ENCODE measurements around the gene OTUD7B. TPM values are rescaled to one million over a fixed set of nuclear protein-coding genes. Genes with fewer than 3 reads are reported as not detected.

Gene OTUD7B
- total and polyA plus RNA-seq, 2 donors (not counting 1 experiment from before 2014, with no cell fraction given) = 0.40 to 3.3 TPM

- Mint-ChIP-seq H3K4me3 (no peak overlapping the region), H3K4me1 (no peaks in the 10 kb centered on the region), H3K27me3 (peaks cover 30% of the 10 kb centered on the region), H3K9me3 (ENCODE audit: insufficient read depth) (no peaks in the 10 kb centered on the region), H3K27ac (no peak overlapping the region)
- Histone ChIP-seq H3K36me3 (replicated peaks in 1 of 2; ENCODE audit: control extremely low read depth in 1 of 2, control insufficient read depth in 1 of 2, extremely low read depth in 1 of 2, insufficient read depth in 2 of 2, low read length in 1 of 2) (no peaks in the 10 kb centered on the region), H3K4me3 (ENCODE audit: control extremely low read depth in 1 of 5, extremely low read depth in 1 of 5, insufficient read depth in 1 of 5, low read depth in 2 of 5, low read length in 4 of 5) (no peak overlapping the region), H3K79me2 (ENCODE audit: control insufficient read depth, insufficient read depth, low read length) (no peaks in the 10 kb centered on the region), H3K9me3 (ENCODE audit: control extremely low read depth in 1 of 3, control insufficient read depth in 2 of 3, insufficient read depth in 1 of 3, low read length in 2 of 3) (no peaks in the 10 kb centered on the region), H3K9ac (ENCODE audit: low read length) (no peak overlapping the region), H3K4me2 (replicated peaks; ENCODE audit: low read depth, low read length, poor library complexity, severe bottlenecking) (no peak overlapping the region), H3K27ac (ENCODE audit: low read length in 2 of 2) (no peak overlapping the region), H3K4me1 (ENCODE audit: control insufficient read depth in 2 of 2, insufficient read depth in 2 of 2, low read length in 2 of 2) (no peaks in the 10 kb centered on the region), H2AFZ (ENCODE audit: insufficient read depth, low read depth, low read length, poor library complexity, severe bottlenecking) (no peak overlapping the region), H3K27me3 (replicated peaks in 1 of 4; ENCODE audit: control extremely low read depth in 1 of 4, control insufficient read depth in 3 of 4, insufficient read depth in 4 of 4, low read length in 3 of 4) (peaks cover 0 to 21% (median 2%) of the 10 kb centered on the region in 4 experiments), H4K20me1 (ENCODE audit: control insufficient read depth, insufficient read depth, low read length, poor library complexity, severe bottlenecking) (no peaks in the 10 kb centered on the region)
- TF ChIP-seq CTCF (IDR thresholded peaks at IDR 0.05) (no peak), EZH2 (IDR thresholded peaks at IDR 0.05; ENCODE audit: borderline replicate concordance, insufficient read depth, low read depth, low read length, poor library complexity, severe bottlenecking) (no peak)
- ChIA-PET CTCF (no interaction called here), POLR2A (no interaction called here)
- intact Hi-C loops (cut with micrococcal nuclease) = no loop called here
- no peak for ATAC-seq (ENCODE audit: low read depth)
- no peak for DNase-seq
These were observed 72.8 kb downstream of the OTUD7B start for GRCh38 chr1:149937759-149938158.

- Histone ChIP-seq H3K4me2 (replicated peaks; ENCODE audit: low read depth, low read length, poor library complexity, severe bottlenecking) (no peak overlapping the region), H3K79me2 (ENCODE audit: control insufficient read depth, insufficient read depth, low read length) (no peaks in the 10 kb centered on the region), H3K9ac (ENCODE audit: low read length) (no peak overlapping the region), H3K27ac (ENCODE audit: low read length in 2 of 2) (no peak overlapping the region), H4K20me1 (ENCODE audit: control insufficient read depth, insufficient read depth, low read length, poor library complexity, severe bottlenecking) (no peaks in the 10 kb centered on the region), H3K4me1 (ENCODE audit: control insufficient read depth in 2 of 2, insufficient read depth in 2 of 2, low read length in 2 of 2) (no peaks in the 10 kb centered on the region), H3K27me3 (replicated peaks in 1 of 4; ENCODE audit: control extremely low read depth in 1 of 4, control insufficient read depth in 3 of 4, insufficient read depth in 4 of 4, low read length in 3 of 4) (peaks cover 0 to 21% (median 2%) of the 10 kb centered on the region in 4 experiments), H3K4me3 (ENCODE audit: control extremely low read depth in 1 of 5, extremely low read depth in 1 of 5, insufficient read depth in 1 of 5, low read depth in 2 of 5, low read length in 4 of 5) (no peak overlapping the region), H3K9me3 (ENCODE audit: control extremely low read depth in 1 of 3, control insufficient read depth in 2 of 3, insufficient read depth in 1 of 3, low read length in 2 of 3) (no peaks in the 10 kb centered on the region), H3K36me3 (replicated peaks in 1 of 2; ENCODE audit: control extremely low read depth in 1 of 2, control insufficient read depth in 1 of 2, extremely low read depth in 1 of 2, insufficient read depth in 2 of 2, low read length in 1 of 2) (no peaks in the 10 kb centered on the region), H2AFZ (ENCODE audit: insufficient read depth, low read depth, low read length, poor library complexity, severe bottlenecking) (no peak overlapping the region)
- ATAC-seq (ENCODE audit: low read depth) (no peak), DNase-seq (no peak)
- Mint-ChIP-seq H3K4me1 (no peaks in the 10 kb centered on the region), H3K9me3 (ENCODE audit: insufficient read depth) (no peaks in the 10 kb centered on the region), H3K4me3 (no peak overlapping the region), H3K27ac (no peak overlapping the region), H3K27me3 (peaks cover 33% of the 10 kb centered on the region)
- no peak for TF ChIP-seq EZH2 (IDR thresholded peaks at IDR 0.05; ENCODE audit: borderline replicate concordance, insufficient read depth, low read depth, low read length, poor library complexity, severe bottlenecking)
- ChIA-PET POLR2A (no interaction called here), CTCF (no interaction called here)
- intact Hi-C loops (cut with micrococcal nuclease) = no loop called here
- whole genome bisulfite sequencing (ENCODE audit: insufficient coverage) = 73% methylated on average over 5 of the region's 8 CpGs
These were observed 73.4 kb downstream of the OTUD7B start for GRCh38 chr1:149936992-149937705.

Data from B cell (primary cell).